Stimulated activated CD8-positive, alpha-beta memory T cell treated with anti-CD3 and anti-CD28 coated beads, Interleukin-15, amount 100 ng/mL, for 1 hour (primary cell): Measurements from ENCODE around the gene PRR36.
A peak's percentile ranks its signal among the peaks of the same experiment; 100 is the strongest.

ENCODE experiments used
- DNase-seq: peaks from one replicate; pipeline ENCODE4 v3.0.0-alpha.2; 2020; ENCODE audit warnings: low read depth

The PRR36 gene

GRCh38 chr19:7871437-7872305, 2.5 kb downstream of the PRR36 start:
- peak; percentile 58 for DNase-seq

- no peak for DNase-seq
These were observed 3.4 kb downstream of the PRR36 start for GRCh38 chr19:7870571-7871436.

GRCh38 chr19:7869910-7870511, 4.2 kb downstream of the PRR36 start:
- DNase-seq = no peak

- DNase-seq = peak; percentile 70
These were observed 4.7 kb downstream of the PRR36 start for GRCh38 chr19:7869453-7869909.

GRCh38 chr19:7868671-7869452, 5.3 kb downstream of the PRR36 start:
- DNase-seq = peak; percentile 51

GRCh38 chr19:7868326-7868670, 5.9 kb downstream of the PRR36 start:
- DNase-seq = no peak

GRCh38 chr19:7867092-7867844, 6.9 kb downstream of the PRR36 start:
- DNase-seq = no peak

GRCh38 chr19:7866399-7867091, 7.6 kb downstream of the PRR36 start:
- DNase-seq = no peak

GRCh38 chr19:7865262-7865911, 8.8 kb downstream of the PRR36 start:
- DNase-seq = no peak

- no peak for DNase-seq
These were observed 9.5 kb downstream of the PRR36 start for GRCh38 chr19:7864690-7865074.

- DNase-seq = no peak
These were observed 10.1 kb downstream of the PRR36 start for GRCh38 chr19:7863971-7864689.

GRCh38 chr19:7863157-7863970, 10.8 kb downstream of the PRR36 start:
- no peak for DNase-seq

GRCh38 chr19:7862413-7862951, 11.7 kb downstream of the PRR36 start:
- DNase-seq = peak; percentile 27

- no peak for DNase-seq
These were observed 12.4 kb downstream of the PRR36 start for GRCh38 chr19:7861619-7862412.

GRCh38 chr19:7860714-7861618, 13.2 kb downstream of the PRR36 start:
- no peak for DNase-seq
